GM06990 (cell line): ENCODE data around the gene KCNC2.
"Not testable (repeated sequence)": the region's sequence is repeated elsewhere in the genome, so short reads cannot be mapped to it uniquely, and the experiment has no call there.

ENCODE experiments used
- DNase-seq: peaks from one replicate; pipeline ENCODE4 v3.0.0-alpha.2; 2011; ENCODE audit not compliant: insufficient read length; ENCODE audit errors: extremely low read depth
- H3K27me3 ChIP-seq: replicated peaks from 2 replicates; pipeline ENCODE4 v1.6.0; 2011; ENCODE audit warnings: low read length; ENCODE audit not compliant: control insufficient read depth, insufficient read depth
- H3K36me3 ChIP-seq: 2 replicates; pipeline ENCODE4 v1.5.1; 2011; ENCODE audit warnings: low read length; ENCODE audit not compliant: control insufficient read depth, insufficient read depth
- H3K4me3 ChIP-seq: replicated peaks from 2 replicates; pipeline ENCODE4 v1.5.1; 2011; ENCODE audit warnings: low read depth, mild to moderate bottlenecking, control low read depth, low read length
- CTCF ChIP-seq: IDR thresholded peaks from 2 replicates; pipeline ENCODE4 v1.5.1; 2011; ENCODE audit warnings: low read length, control low read depth, mild to moderate bottlenecking, inconsistent platforms; ENCODE audit not compliant: insufficient read depth, poor library complexity, severe bottlenecking

KCNC2 gene

GRCh38 chr12:75196865-75197264 lies 12.8 kb downstream of the KCNC2 start:
- DNase-seq: no peak
- H3K4me3 ChIP-seq: no peak overlapping the region
- TF ChIP-seq CTCF: no peak
- no peaks in the 10 kb centered on the region for H3K27me3 ChIP-seq
- H3K36me3 ChIP-seq: no peaks in the 10 kb centered on the region

GRCh38 chr12:75196408-75196807 lies 13.2 kb downstream of the KCNC2 start:
- DNase-seq: no peak
- H3K27me3 ChIP-seq: no peaks in the 10 kb centered on the region
- no peak for TF ChIP-seq CTCF

GRCh38 chr12:75194250-75194649 lies 15.4 kb downstream of the KCNC2 start:
- Histone ChIP-seq H3K4me3 (no peak overlapping the region), H3K36me3 (no peaks in the 10 kb centered on the region), H3K27me3 (no peaks in the 10 kb centered on the region; the same call in 1 of the 2 replicates)
- TF ChIP-seq CTCF: no peak
- DNase-seq: no peak

More at GRCh38 chr12:75196408-75196807, 13.2 kb downstream of the KCNC2 start:
- Histone ChIP-seq H3K36me3 (no peaks in the 10 kb centered on the region), H3K4me3 (no peak overlapping the region)

- Histone ChIP-seq H3K4me3 (no peak overlapping the region), H3K27me3 (no peaks in the 10 kb centered on the region; the same call in 1 of the 2 replicates), H3K36me3 (no peaks in the 10 kb centered on the region)
- TF ChIP-seq CTCF: no peak
- DNase-seq: no peak
Observed at GRCh38 chr12:75192196-75192595, 17.4 kb downstream of the KCNC2 start.

- no peak for DNase-seq
- Histone ChIP-seq H3K27me3 (no peaks in the 10 kb centered on the region; the same call in 1 of the 2 replicates), H3K4me3 (no peak overlapping the region), H3K36me3 (no peaks in the 10 kb centered on the region)
- TF ChIP-seq CTCF: no peak
Observed at GRCh38 chr12:75190846-75191245, 18.8 kb downstream of the KCNC2 start.

GRCh38 chr12:75185881-75186280 lies 23.8 kb downstream of the KCNC2 start:
- not testable (repeated sequence) for DNase-seq, H3K36me3 ChIP-seq, H3K4me3 ChIP-seq, H3K27me3 ChIP-seq
